ENCODE results near the gene RUNX2.

DNA sequence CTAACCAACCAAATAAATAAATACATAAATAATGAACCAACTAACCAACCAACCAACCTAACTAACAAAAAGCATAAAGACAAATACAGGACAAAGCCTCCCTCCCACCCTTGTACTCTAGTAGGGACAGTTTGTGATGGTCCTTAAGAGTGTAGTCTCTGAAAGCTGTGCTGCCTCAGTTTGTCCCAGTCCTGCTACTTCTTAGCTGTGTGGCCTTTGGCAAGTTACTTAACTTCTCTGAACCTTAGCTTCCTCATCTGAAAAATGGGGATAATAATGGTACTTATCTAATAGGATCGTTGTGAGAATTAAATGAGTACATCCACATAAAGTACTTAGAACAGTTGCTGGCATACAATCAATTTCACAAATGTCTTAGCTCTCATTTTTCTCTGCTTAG lies 282.2 kb downstream of the RUNX2 start:
- TF ChIP-seq POLR2A (IDR thresholded peaks at IDR 0.05; ENCODE audit: low read length), result no peak
- no peak for TF ChIP-seq GATA1 (IDR thresholded peaks at IDR 0.05; ENCODE audit: low read depth, low read length)

Data from erythroblast (primary cell).